GM19468 (cell line): ENCODE data around the gene THY1.

ENCODE experiments used
- ATAC-seq: cut with Tn5 transposase; IDR thresholded peaks from one replicate; pipeline ENCODE4 v1.9.1; 2021; ENCODE audit warnings: mild to moderate bottlenecking, moderate library complexity, moderate number of reproducible peaks; ENCODE audit not compliant: unreplicated experiment; ENCODE audit errors: extremely low read depth

THY1 gene

GRCh38 chr11:119372260-119373058, 50.5 kb downstream of the THY1 start:
- no peak for ATAC-seq

DNA sequence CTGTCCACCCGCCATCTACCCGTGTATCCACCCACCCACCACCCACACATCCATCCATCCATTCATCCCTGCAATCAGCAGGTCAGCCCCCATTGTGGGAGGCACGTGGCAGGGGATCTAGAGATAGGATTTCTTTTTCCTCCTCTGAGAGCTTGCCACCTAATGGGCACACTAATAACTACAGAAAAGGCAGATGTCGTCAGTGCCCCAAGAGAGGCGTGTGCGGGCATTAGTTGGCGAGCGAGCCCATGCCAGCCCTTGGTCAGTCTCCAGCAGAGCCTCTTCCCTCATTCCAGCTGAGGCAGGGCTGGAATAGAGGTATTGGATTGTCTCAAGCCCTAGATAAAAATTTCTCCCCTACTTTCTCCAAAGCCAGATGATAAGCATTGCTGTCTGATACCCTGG, 51.2 kb downstream of the THY1 start:
- no peak for ATAC-seq

GRCh38 chr11:119371067-119371601, 51.8 kb downstream of the THY1 start:
- ATAC-seq = no peak

DNA sequence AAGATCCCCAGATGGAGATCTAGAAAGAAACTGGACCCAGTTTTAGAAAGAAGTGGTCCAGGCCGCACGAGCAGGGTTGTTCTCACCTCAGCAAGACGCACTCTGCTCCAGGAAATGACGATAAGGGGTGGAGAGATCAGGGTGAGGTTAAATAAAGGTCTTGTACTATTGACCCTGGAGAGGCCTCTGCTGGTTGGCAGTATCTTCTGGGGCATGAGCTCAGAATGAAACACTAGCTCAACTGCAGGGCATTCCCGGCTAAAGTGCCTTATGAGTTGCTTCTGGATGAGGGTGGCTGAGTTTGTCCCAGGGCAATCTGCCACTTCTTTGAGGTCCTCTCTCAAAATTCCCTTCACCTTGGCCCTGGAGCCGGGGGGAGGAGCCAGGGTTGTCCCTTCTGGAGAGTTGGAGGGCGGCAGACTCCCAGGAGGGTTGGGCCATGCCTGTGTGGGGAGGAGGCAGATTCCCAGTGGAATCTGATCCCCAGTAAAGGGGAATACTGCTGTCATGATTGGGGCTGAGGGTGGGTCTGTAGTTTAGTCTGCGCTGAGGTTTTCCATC, 52.4 kb downstream of the THY1 start:
- ATAC-seq = no peak

DNA sequence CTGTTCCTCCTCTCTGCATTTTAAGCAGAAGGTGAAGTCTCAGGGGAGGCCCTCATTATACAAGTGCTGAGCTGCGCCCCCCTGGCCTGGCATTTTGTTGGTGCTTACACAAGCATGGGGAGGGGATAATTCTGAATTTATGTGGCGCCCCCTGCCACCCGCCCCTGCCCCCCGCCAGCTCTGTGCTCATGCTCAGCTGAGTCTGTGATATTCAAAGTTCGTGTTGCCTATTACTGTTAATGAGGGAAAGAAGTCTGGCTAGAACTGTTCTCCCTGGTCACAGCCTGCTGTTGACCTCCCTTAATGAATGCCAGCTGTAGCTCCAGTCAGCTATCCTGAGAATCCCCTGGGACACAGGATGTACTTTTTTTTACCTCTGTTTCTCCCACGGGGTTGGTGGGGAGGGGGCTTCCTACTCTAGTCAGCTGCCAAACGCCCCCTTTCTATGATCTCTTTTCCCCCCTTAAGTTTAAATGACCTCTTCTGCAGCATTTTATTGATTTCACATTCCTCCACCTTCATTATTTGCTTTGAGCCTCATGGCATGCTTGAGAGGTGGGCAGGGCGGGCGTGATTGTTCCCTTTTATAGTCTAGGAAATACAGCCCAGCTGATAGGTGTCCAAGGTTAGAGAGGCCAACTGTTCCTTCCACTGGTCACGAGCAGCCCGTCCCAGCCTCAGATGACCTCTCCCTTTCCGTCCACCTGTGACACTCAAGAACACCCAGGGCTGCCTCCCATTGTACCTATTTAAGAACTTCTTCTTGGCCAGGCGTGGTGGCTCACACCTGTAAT, 53.6 kb downstream of the THY1 start:
- no peak for ATAC-seq

GRCh38 chr11:119368121-119369034, 54.6 kb downstream of the THY1 start:
- no peak for ATAC-seq

GRCh38 chr11:119367661-119368120, 55.3 kb downstream of the THY1 start:
- ATAC-seq = no peak
